Activated naive CD8-positive, alpha-beta T cell treated with anti-CD3 and anti-CD28 coated beads, Interleukin-2, amount 50 U/mL, for 16 hours (primary cell): Measurements from ENCODE around the gene TWIST2.

ENCODE experiments used
- DNase-seq: peaks from one replicate; pipeline ENCODE4 v3.0.0-alpha.2; 2020; ENCODE audit warnings: low read depth, low spot score

TWIST2 gene

DNA sequence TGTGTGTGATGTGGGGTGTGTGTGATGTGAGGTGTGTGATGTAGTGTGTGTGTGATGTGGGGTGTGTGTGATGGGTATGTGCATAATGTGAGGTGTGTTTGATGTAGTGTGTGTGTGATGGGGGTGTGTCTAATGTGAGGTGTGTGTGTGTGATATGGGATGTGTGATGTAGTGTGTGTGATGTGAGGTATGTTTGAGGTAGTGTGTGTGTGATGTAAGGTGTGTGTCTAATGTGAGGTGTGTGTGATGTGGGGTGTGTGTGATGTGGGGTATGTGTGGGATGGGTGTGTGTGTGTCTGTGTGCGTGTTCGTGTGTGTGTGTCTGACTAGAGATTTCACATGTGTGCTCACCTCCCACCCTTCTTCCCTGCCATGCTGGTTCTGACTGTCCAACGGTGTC, 56.3 kb downstream of the TWIST2 start:
- DNase-seq = no peak

DNA sequence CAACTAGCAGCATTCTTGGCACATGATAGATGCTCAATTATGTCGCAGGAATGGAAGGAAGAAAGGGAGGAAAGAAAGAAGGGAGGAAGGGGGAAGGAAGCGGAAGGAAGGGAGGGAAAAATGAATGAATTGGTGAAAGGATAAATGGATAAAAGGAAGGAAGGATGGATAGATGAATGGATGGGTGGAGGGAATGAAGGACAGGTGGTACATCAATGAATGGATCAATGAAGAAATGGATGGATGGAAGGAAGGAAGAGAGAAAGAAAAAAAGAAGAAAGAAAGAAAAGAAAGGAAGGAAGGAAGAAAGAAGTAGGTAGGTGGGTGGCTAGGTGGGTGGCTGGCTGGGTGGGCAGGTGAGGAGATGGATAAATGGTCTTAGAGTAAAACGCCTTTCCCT, 56.8 kb downstream of the TWIST2 start:
- no peak for DNase-seq

GRCh38 chr2:238905224-238905623, 57.3 kb downstream of the TWIST2 start:
- DNase-seq = no peak

DNA sequence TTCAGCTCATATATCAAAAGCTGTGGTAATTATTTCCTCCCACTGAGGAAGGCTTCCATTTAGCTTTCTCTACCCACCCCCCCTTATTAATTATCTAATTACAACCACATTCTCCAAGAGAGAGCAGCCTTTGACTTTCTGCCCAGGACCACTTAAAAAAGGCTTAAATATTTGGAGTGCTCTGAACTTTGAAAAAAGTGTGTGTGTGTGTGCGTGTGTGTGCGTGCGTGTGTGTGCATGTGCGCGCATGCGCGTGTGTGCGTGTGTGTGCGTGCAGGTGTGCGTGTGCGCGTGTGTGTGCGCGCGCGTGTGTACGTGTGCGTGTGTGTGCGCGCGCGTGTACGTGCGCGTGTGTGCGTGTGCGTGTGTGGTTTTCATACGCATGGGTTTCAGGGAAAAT, 57.8 kb downstream of the TWIST2 start:
- no peak for DNase-seq

DNA sequence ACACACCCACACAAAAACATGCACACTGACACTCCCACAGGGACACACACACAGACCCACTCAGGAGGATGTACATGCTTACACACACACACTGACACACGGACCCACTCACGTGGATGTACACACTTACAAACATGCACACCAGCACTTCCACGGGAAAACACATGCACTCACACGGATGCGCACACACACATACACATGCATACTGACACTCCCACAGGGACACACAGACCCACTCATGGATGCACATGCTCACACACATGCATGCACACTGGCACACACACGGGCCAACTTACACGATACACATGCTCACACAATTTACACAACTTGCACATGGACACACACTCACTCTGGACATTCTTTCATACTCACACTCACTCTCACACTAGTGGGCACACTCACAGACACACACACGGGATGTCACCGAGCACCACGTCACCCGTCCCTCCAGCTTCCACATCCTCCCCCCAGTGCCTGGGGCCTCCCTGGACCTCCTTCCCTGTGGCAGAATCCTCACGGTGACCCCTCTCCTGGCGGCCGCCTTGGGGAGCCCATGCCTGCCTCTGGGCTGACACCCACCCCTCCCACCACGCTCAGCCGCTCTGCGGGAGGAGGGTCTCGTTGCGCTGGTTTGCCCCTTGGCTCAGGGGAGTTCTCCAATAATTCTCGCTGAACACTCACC, 58.5 kb downstream of the TWIST2 start:
- DNase-seq = no peak

DNA sequence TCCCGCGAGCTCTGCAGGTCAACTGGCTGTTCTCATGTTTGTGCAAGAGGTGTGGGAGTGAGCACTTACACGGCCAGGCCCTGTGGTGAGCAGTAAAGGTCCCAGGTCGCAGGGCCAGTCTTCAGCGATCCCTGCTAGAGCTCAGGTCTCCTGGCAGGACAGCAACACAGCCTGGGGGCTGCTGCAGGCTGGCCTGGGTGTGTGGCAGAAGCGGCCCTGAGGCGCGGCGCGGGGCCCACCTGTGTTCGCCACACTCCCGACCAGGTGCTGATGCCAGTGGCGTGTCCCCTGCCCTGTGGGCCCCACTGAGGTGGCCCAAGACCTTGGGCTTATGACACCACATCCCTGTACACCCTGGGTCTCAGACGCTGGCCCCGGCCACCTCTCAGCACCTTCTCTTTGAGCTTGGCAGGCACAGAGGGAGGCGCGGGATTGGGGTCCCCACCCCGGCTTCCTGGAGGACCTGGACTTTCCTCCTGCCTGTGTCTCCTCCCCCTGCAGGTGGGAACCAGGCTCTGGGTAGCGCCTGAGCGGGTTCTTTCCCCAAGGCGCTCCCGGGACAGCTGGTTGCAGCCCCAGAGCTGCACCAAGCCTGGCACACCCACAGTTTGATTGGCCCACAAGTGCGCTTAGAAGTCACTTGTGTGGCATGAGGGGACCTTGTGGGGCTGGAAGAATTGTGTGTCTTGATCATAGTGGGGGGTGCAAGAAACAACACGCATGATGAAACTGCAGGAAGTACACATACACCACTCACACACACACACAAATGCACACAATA, 59.2 kb downstream of the TWIST2 start:
- no peak for DNase-seq

DNA sequence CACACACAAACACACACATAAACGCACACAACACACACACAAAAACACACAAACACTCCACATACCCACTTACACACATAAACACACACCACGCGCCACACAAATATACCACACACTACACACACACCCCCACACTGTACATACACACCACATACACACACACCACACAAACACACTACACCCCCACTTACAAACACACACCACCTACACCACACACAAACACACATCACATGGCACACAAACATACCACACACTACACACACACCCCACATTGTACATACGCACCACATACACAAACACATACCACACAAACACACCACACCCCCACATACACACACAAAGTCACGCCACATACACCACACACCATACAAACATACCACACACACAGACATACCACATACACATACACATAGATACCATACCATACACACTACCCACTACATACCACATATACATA, 59.9 kb downstream of the TWIST2 start:
- DNase-seq = no peak

DNA sequence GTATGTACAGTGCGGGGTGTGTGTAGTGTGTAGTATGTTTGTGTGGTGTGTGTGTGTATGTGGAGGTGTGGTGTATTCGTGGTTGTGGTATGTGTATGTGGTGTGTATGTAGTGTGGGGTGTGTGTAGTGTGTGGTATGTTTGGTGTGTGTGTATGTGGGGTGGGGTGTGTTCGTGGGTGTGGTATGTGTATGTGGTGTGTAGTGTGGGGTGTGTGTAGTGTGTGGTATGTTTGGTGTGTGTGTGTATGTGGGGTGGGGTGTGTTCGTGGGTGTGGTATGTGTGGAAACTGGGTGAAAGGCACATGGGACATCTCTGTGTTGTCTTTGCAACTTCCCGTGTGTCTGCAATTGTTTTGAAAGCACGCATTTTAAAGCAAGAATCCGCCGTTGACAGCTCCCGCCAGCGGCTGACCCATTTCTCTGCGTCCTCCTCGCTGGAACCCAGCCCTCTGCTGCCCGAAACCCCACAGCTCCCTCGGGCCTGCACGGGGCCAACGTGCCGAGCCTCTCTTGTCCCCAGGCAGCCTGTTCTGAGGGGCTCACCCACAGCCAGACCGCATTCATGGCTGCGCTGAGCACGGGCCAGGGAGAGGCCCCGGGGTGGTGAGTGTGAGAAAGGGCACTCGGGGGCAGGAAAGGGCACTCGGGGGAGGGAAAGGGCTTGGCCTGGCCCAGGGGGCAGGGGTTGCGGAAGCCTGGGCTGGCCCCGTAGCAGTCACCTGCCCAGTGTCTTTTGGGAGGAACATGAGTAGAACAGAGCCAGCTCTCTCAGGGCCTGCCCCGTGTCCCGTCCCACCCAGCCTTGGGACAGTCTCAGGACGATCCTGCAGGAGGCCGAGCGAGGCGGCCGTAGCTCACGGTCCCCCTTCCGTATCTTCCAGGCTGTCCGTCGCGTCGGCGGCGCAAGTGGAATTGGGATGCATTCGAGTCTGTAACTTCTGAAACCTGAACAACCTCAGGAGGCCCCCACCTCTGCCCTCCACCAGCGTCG, 61.4 kb downstream of the TWIST2 start:
- no peak for DNase-seq

GRCh38 chr2:238910751-238911351, 63.0 kb downstream of the TWIST2 start:
- no peak for DNase-seq

- no peak for DNase-seq
These were observed 63.7 kb downstream of the TWIST2 start for GRCh38 chr2:238911376-238912227.

GRCh38 chr2:238912228-238912915, 64.5 kb downstream of the TWIST2 start:
- DNase-seq = no peak

DNA sequence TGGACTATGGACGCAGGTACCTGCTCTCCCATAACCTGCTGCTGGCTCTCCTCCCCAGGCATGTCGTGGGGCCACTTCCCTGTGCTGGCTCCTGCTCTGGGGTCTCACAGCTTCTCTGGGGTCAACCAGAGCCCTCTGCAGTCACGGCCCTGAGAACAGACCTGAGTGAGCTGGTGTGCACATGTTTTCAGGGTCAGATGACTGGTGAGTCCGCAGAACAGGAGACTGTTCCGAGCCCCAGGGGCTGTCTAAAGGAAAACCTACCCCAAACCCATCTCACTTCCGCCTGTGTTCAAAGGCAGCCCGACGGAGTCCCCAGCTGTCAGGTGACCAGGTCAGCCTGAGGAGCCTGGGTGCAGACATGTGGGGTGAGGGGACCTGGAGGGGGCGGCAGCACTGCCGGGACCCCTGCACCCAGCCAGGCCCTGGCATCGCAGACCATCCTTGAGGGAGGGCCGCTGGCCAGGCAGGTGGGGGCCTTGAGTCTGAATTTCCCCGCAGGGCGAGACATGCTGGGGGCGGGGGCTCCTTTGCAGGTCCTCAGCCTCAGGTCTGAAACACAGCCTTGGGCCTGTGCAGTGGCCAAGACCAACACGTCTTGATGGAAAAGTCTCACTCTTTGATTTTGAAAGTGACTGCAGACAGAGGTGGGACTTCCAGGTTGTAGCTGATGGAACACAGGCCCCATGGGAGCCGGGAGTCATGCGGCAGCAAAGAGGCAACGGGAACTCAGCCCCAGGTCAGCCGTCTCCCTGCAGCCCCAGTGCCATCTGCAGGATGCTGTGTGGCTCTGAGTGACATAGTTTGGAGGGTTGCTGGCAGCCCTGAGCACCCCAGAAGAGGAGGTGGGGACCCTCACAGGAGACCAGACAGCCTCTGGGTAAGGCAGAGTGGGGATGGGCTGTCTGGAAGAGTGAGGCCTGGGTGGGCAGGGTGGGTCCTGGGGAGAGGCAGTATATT, 65.3 kb downstream of the TWIST2 start:
- DNase-seq = no peak

GRCh38 chr2:238913931-238914647, 66.2 kb downstream of the TWIST2 start:
- DNase-seq = no peak

GRCh38 chr2:238914648-238915015, 66.7 kb downstream of the TWIST2 start:
- no peak for DNase-seq

- no peak for DNase-seq
These were observed 67.3 kb downstream of the TWIST2 start for GRCh38 chr2:238915196-238915595.

- DNase-seq = no peak
These were observed 67.7 kb downstream of the TWIST2 start for GRCh38 chr2:238915596-238915995.

- DNase-seq = no peak
These were observed 68.4 kb downstream of the TWIST2 start for GRCh38 chr2:238916176-238916874.
